ENCODE results near the gene CFAP61. TPM values are rescaled to one million over a fixed set of nuclear protein-coding genes. Genes with fewer than 3 reads are reported as not detected.
"Not testable (repeated sequence)": the region's sequence is repeated elsewhere in the genome, so short reads cannot be mapped to it uniquely, and the experiment has no call there.

Gene CFAP61
- total RNA-seq, 1 experiment from 2014 or later, result 0.61 TPM

- TF ChIP-seq, protein P1, sequence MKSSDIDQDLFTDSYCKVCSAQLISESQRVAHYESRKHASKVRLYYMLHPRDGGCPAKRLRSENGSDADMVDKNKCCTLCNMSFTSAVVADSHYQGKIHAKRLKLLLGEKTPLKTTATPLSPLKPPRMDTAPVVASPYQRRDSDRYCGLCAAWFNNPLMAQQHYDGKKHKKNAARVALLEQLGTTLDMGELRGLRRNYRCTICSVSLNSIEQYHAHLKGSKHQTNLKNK (CRISPR knock-in tag; IDR thresholded peaks at IDR 0.05), result no peak
- TF ChIP-seq SOX15 (CRISPR knock-in tag; IDR thresholded peaks at IDR 0.05) (no peak), HMGA2 (CRISPR knock-in tag; IDR thresholded peaks at IDR 0.05) (no peak), ATF2 (CRISPR knock-in tag; IDR thresholded peaks at IDR 0.05; ENCODE audit: borderline replicate concordance, low read depth) (no peak), NR2C2 (CRISPR knock-in tag; IDR thresholded peaks at IDR 0.05) (no peak), STAT6 (CRISPR knock-in tag; conservative IDR thresholded peaks at IDR 0.05; ENCODE audit: low read depth) (no peak)
- TF ChIP-seq, protein P2, sequence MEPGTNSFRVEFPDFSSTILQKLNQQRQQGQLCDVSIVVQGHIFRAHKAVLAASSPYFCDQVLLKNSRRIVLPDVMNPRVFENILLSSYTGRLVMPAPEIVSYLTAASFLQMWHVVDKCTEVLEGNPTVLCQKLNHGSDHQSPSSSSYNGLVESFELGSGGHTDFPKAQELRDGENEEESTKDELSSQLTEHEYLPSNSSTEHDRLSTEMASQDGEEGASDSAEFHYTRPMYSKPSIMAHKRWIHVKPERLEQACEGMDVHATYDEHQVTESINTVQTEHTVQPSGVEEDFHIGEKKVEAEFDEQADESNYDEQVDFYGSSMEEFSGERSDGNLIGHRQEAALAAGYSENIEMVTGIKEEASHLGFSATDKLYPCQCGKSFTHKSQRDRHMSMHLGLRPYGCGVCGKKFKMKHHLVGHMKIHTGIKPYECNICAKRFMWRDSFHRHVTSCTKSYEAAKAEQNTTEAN (CRISPR knock-in tag; IDR thresholded peaks at IDR 0.05), result no peak
Measured at GRCh38 chr20:20103486-20103885, 51.2 kb downstream of the CFAP61 start (continued).

DNA sequence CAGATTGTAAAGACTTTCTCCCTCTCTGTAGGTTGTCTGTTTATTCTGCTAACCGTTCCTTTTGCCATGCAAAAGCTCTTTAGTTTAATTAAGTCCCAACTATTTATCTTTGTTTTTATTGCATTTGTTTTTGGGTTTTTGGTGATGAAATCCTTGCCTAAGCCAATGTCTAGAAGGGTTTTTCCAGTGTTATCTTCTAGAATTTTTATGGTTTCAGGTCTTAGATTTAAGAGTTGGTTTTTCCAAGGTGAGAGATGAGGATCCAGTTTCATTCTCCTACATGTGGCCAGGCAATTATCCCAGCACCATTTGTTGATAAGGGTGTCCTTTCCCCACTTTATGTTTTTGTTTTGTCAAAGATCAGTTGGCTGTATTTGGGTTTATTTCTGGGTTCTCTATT is 70.9 kb downstream of the CFAP61 start:
- peaks cover 52% of the 10 kb centered on the region for H3K9me3 Mint-ChIP-seq
- not testable (repeated sequence) for H3K4me3 Mint-ChIP-seq

DNA sequence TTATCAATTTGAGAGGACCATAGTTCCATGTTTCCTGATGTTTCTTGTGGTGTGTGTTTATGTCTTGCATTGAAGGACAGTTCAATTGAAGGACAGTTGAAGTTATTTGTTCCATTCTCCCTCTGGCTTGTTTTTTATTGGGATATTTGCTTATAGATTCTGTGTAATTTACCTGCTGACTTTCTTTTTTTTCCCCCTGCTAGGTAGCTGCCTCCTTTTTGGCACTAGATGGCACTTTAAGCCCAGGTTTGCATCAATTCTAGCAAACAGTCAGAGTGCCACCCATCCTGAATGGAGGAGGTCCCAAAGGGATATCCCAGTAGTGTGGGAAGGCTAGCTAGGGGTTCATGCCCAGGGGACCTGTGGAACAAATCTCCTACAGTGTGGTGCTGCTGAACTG is 78.1 kb downstream of the CFAP61 start:
- POLR2A ChIA-PET, result no interaction called here
- DNase-seq (ENCODE audit: low spot score) (no peak), ATAC-seq (peak; percentile 82)
- no peaks in the 10 kb centered on the region for H3K4me1 Mint-ChIP-seq
- H3K9me3 Mint-ChIP-seq, result peaks cover 59% of the 10 kb centered on the region
- no peak overlapping the region for H3K4me3 Mint-ChIP-seq
- TF ChIP-seq, protein P3, sequence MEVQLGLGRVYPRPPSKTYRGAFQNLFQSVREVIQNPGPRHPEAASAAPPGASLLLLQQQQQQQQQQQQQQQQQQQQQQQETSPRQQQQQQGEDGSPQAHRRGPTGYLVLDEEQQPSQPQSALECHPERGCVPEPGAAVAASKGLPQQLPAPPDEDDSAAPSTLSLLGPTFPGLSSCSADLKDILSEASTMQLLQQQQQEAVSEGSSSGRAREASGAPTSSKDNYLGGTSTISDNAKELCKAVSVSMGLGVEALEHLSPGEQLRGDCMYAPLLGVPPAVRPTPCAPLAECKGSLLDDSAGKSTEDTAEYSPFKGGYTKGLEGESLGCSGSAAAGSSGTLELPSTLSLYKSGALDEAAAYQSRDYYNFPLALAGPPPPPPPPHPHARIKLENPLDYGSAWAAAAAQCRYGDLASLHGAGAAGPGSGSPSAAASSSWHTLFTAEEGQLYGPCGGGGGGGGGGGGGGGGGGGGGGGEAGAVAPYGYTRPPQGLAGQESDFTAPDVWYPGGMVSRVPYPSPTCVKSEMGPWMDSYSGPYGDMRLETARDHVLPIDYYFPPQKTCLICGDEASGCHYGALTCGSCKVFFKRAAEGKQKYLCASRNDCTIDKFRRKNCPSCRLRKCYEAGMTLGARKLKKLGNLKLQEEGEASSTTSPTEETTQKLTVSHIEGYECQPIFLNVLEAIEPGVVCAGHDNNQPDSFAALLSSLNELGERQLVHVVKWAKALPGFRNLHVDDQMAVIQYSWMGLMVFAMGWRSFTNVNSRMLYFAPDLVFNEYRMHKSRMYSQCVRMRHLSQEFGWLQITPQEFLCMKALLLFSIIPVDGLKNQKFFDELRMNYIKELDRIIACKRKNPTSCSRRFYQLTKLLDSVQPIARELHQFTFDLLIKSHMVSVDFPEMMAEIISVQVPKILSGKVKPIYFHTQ (CRISPR knock-in tag; IDR thresholded peaks at IDR 0.05), result no peak
- no peak for TF ChIP-seq CREB1 (CRISPR knock-in tag; IDR thresholded peaks at IDR 0.05)
- no peak for TF ChIP-seq ZNF317 (CRISPR knock-in tag; IDR thresholded peaks at IDR 0.05; ENCODE audit: borderline replicate concordance, low read depth)
- TF ChIP-seq FOXP4 (CRISPR knock-in tag; IDR thresholded peaks at IDR 0.05), result no peak
- no peak for TF ChIP-seq ZNF219 (CRISPR knock-in tag; IDR thresholded peaks at IDR 0.05; ENCODE audit: borderline replicate concordance)
- TF ChIP-seq, protein P4, sequence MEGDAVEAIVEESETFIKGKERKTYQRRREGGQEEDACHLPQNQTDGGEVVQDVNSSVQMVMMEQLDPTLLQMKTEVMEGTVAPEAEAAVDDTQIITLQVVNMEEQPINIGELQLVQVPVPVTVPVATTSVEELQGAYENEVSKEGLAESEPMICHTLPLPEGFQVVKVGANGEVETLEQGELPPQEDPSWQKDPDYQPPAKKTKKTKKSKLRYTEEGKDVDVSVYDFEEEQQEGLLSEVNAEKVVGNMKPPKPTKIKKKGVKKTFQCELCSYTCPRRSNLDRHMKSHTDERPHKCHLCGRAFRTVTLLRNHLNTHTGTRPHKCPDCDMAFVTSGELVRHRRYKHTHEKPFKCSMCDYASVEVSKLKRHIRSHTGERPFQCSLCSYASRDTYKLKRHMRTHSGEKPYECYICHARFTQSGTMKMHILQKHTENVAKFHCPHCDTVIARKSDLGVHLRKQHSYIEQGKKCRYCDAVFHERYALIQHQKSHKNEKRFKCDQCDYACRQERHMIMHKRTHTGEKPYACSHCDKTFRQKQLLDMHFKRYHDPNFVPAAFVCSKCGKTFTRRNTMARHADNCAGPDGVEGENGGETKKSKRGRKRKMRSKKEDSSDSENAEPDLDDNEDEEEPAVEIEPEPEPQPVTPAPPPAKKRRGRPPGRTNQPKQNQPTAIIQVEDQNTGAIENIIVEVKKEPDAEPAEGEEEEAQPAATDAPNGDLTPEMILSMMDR (IDR thresholded peaks at IDR 0.05), result peak; percentile 27; the same call in 1 of the 2 replicates
- H3K36me3 Mint-ChIP-seq, result peaks cover 33% of the 10 kb centered on the region
- no peak overlapping the region for H3K27ac Mint-ChIP-seq
- CTCF ChIA-PET, result interaction anchor here (1.0 to 2.4 kb wide), 7 partner anchors 53 to 690 kb away, joined by 3 to 30 read pairs (median 4); partner anchors contain the start of gene INSM1
- peaks cover 5% of the 10 kb centered on the region; the same call in 1 of the 2 replicates for H3K27me3 Mint-ChIP-seq (ENCODE audit: low read depth)

More for the DNA sequence above, 70.9 kb downstream of the CFAP61 start:
- peaks cover 11% of the 10 kb centered on the region for H3K27me3 Mint-ChIP-seq (ENCODE audit: low read depth)
- POLR2A ChIA-PET; ATAC-seq; H3K36me3 Mint-ChIP-seq; CTCF ChIA-PET; DNase-seq (ENCODE audit: low spot score); H3K4me1 Mint-ChIP-seq; H3K27ac Mint-ChIP-seq: not testable (repeated sequence)
